Keratinocyte (primary cell): Measurements from ENCODE around the gene ZC3HAV1L.

Experiments
- CTCF ChIP-seq, 3 experiments: IDR thresholded peaks in 1 of 3; conservative IDR thresholded peaks in 1 of 3; optimal IDR thresholded peaks in 1 of 3; 2 replicates in 2 of 3; 3 replicates in 1 of 3; pipeline versions ENCODE3 to v1.5.1; 2011; ENCODE audit warnings: low read length in 3 of 3, mild to moderate bottlenecking in 3 of 3, moderate library complexity in 2 of 3, control low read depth in 1 of 3, inconsistent platforms in 1 of 3; ENCODE audit not compliant: insufficient read depth in 2 of 3; ENCODE audit errors: extremely low read depth in 1 of 3
- EZH2 ChIP-seq: IDR thresholded peaks from one replicate; pipeline ENCODE4 v1.6.1; 2012; ENCODE audit warnings: inconsistent platforms, mild to moderate bottlenecking, low read length, moderate library complexity

- TF ChIP-seq CTCF (optimal IDR thresholded peaks at IDR 0.05 in 1 of 3, IDR thresholded peaks at IDR 0.05 in 1 of 3, conservative IDR thresholded peaks at IDR 0.05 in 1 of 3; ENCODE audit: extremely low read depth in 1 of 3, insufficient read depth in 2 of 3, low read length in 3 of 3): no peak
- no peak for TF ChIP-seq EZH2
Measured at GRCh38 chr7:139078399-139078798, 42.6 kb upstream of the ZC3HAV1L start.
